Measurements from ENCODE around the gene GDPGP1. TPM values are rescaled to one million over a fixed set of nuclear protein-coding genes. Genes with fewer than 3 reads are reported as not detected.

Gene GDPGP1
- total and polyA plus RNA-seq, 9 of the 15 experiments (the other 6 are each of a cell fraction or from before 2014, with no cell fraction given), result 0.78 to 6.1 (median 2.8) TPM

DNA sequence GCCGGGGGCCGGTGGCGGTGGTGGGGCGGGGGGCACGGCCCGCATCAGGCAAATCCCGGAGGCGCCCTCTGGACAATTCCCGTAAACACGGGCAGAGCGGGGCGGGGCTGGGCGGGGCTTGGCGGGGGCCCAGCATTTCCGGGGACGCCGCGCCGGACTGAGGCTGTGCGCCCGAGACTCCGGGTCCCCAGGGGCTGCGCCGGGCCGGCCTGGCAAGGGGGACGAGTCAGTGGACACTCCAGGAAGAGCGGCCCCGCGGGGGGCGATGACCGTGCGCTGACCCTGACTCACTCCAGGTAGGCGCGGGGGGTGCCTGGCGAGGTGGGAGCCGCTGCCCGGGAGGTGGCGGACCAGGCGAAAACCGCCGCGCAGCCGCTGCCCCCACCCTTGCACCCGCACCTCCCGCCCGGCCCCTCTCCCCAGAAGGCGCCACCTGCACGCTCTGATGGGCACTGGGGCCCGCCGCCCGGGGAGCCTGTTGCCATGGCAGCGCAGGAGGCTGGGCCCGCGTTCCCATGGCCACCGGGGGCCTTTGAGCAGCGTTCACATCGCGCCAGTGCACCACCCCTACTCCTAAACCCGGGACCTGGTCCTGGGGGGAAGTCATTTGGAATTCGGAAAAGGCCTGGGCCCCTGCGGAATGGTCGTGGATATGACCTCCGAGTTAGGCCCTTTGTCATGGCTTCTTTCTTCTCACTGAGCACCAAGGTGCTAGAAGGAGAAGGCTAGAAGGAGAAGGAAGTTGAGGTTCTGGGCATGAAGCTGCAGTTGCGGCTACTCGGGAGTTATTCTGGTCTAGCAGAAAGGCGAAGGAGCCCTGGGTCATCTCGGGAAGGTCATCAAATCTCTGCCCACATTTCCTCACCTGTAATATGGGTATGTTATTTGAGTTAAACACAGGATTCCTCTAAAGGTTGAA lies 49.0 kb upstream of the GDPGP1 start (continued):
- TF ChIP-seq, protein P1, sequence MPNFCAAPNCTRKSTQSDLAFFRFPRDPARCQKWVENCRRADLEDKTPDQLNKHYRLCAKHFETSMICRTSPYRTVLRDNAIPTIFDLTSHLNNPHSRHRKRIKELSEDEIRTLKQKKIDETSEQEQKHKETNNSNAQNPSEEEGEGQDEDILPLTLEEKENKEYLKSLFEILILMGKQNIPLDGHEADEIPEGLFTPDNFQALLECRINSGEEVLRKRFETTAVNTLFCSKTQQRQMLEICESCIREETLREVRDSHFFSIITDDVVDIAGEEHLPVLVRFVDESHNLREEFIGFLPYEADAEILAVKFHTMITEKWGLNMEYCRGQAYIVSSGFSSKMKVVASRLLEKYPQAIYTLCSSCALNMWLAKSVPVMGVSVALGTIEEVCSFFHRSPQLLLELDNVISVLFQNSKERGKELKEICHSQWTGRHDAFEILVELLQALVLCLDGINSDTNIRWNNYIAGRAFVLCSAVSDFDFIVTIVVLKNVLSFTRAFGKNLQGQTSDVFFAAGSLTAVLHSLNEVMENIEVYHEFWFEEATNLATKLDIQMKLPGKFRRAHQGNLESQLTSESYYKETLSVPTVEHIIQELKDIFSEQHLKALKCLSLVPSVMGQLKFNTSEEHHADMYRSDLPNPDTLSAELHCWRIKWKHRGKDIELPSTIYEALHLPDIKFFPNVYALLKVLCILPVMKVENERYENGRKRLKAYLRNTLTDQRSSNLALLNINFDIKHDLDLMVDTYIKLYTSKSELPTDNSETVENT (CRISPR knock-in tag; IDR thresholded peaks at IDR 0.05), result 0 out of 2 replicates have a peak, but pooled peaks have one; percentile 11
- TF ChIP-seq NR2F6 (CRISPR knock-in tag; IDR thresholded peaks at IDR 0.05) (no peak), ID3 (CRISPR knock-in tag; IDR thresholded peaks at IDR 0.05) (no peak), ID3 (tag; IDR thresholded peaks at IDR 0.05) (peak; percentile 35; the same call in 1 of the 2 replicates), GTF2B (IDR thresholded peaks at IDR 0.05; ENCODE audit: extremely low read depth, insufficient read length) (no peak), CHD4 (IDR thresholded peaks at IDR 0.05; ENCODE audit: insufficient read depth, insufficient replicate concordance, low read depth, low read length, poor library complexity, severe bottlenecking) (no peak), RBM39 (optimal IDR thresholded peaks at IDR 0.05; ENCODE audit: low read depth, low read length) (no peak), ZNF655 (CRISPR knock-in tag; IDR thresholded peaks at IDR 0.05) (no peak), CXXC5 (CRISPR knock-in tag; IDR thresholded peaks at IDR 0.05) (peak; percentile 57)
- TF ChIP-seq, protein P2, sequence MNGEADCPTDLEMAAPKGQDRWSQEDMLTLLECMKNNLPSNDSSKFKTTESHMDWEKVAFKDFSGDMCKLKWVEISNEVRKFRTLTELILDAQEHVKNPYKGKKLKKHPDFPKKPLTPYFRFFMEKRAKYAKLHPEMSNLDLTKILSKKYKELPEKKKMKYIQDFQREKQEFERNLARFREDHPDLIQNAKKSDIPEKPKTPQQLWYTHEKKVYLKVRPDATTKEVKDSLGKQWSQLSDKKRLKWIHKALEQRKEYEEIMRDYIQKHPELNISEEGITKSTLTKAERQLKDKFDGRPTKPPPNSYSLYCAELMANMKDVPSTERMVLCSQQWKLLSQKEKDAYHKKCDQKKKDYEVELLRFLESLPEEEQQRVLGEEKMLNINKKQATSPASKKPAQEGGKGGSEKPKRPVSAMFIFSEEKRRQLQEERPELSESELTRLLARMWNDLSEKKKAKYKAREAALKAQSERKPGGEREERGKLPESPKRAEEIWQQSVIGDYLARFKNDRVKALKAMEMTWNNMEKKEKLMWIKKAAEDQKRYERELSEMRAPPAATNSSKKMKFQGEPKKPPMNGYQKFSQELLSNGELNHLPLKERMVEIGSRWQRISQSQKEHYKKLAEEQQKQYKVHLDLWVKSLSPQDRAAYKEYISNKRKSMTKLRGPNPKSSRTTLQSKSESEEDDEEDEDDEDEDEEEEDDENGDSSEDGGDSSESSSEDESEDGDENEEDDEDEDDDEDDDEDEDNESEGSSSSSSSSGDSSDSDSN (IDR thresholded peaks at IDR 0.05; ENCODE audit: borderline replicate concordance in 1 of 2, low read depth in 2 of 2, low read length in 2 of 2), result no peak
- TF ChIP-seq, protein P3, sequence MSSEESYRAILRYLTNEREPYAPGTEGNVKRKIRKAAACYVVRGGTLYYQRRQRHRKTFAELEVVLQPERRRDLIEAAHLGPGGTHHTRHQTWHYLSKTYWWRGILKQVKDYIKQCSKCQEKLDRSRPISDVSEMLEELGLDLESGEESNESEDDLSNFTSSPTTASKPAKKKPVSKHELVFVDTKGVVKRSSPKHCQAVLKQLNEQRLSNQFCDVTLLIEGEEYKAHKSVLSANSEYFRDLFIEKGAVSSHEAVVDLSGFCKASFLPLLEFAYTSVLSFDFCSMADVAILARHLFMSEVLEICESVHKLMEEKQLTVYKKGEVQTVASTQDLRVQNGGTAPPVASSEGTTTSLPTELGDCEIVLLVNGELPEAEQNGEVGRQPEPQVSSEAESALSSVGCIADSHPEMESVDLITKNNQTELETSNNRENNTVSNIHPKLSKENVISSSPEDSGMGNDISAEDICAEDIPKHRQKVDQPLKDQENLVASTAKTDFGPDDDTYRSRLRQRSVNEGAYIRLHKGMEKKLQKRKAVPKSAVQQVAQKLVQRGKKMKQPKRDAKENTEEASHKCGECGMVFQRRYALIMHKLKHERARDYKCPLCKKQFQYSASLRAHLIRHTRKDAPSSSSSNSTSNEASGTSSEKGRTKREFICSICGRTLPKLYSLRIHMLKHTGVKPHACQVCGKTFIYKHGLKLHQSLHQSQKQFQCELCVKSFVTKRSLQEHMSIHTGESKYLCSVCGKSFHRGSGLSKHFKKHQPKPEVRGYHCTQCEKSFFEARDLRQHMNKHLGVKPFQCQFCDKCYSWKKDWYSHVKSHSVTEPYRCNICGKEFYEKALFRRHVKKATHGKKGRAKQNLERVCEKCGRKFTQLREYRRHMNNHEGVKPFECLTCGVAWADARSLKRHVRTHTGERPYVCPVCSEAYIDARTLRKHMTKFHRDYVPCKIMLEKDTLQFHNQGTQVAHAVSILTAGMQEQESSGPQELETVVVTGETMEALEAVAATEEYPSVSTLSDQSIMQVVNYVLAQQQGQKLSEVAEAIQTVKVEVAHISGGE (CRISPR knock-in tag; IDR thresholded peaks at IDR 0.05), result peak; percentile 58 to 90 (median 65); a peak in 4 of 6 replicates

All from K562 (cell line).